AG09309 (cell line): ENCODE data around the gene BNC2.

Experiments used
- DNase-seq: peaks from one replicate; pipeline ENCODE4 v3.0.0-alpha.2; 2010; ENCODE audit warnings: low read depth
- H3K4me3 ChIP-seq: 2 replicates; pipeline ENCODE4 v1.5.1; 2011; ENCODE audit warnings: mild to moderate bottlenecking, low read depth, low read length, moderate library complexity; ENCODE audit not compliant: control insufficient read depth
- TF ChIP-seq, protein P1 (sequence below): IDR thresholded peaks from 2 replicates; pipeline ENCODE4 v1.5.1; 2011; ENCODE audit warnings: mild to moderate bottlenecking, low read depth, low read length, inconsistent platforms; ENCODE audit not compliant: insufficient read depth, control insufficient read depth; ENCODE audit errors: missing control alignments

Gene BNC2

DNA sequence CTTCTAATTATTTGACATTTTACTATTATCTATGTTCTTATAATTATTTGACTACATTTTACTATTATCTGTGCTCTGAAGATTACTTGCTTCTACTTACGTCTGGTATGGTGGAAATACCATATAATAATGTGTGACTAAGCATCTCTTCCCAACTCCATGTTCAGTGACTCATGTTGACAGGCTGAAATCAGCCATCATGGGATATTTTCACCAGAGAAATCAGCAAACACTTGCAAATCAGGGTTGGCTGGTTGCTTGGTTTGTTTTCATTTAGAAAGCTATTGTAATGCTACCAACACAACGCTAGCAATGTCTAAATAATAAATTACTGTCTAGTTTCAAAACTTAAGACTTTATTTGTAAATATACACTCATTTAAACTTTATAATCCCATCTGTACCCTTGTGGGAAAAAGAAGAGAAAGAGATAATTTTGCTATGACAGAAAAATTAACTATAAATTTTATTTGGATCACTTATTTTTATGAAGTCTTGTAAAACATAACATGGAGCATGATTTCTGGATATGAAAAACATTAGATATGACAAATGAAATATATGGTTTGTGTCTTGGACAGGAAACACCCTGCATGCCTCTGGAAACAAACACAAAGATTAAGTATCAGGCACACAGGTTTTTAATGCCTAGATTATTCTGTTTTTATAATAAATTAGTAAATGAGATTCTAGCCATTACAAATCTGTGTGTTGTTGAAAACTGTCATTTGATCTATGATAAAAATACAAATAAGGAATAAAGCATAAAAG is 337.6 kb downstream of the BNC2 start:
- peak; percentile 50 for DNase-seq
- no peak overlapping the region for H3K4me3 ChIP-seq
- TF ChIP-seq, protein P1, sequence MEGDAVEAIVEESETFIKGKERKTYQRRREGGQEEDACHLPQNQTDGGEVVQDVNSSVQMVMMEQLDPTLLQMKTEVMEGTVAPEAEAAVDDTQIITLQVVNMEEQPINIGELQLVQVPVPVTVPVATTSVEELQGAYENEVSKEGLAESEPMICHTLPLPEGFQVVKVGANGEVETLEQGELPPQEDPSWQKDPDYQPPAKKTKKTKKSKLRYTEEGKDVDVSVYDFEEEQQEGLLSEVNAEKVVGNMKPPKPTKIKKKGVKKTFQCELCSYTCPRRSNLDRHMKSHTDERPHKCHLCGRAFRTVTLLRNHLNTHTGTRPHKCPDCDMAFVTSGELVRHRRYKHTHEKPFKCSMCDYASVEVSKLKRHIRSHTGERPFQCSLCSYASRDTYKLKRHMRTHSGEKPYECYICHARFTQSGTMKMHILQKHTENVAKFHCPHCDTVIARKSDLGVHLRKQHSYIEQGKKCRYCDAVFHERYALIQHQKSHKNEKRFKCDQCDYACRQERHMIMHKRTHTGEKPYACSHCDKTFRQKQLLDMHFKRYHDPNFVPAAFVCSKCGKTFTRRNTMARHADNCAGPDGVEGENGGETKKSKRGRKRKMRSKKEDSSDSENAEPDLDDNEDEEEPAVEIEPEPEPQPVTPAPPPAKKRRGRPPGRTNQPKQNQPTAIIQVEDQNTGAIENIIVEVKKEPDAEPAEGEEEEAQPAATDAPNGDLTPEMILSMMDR: no peak

- TF ChIP-seq, protein P1: no peak
- DNase-seq: no peak
- no peak overlapping the region for H3K4me3 ChIP-seq
Observed at GRCh38 chr9:16532272-16532671, 338.2 kb downstream of the BNC2 start.

DNA sequence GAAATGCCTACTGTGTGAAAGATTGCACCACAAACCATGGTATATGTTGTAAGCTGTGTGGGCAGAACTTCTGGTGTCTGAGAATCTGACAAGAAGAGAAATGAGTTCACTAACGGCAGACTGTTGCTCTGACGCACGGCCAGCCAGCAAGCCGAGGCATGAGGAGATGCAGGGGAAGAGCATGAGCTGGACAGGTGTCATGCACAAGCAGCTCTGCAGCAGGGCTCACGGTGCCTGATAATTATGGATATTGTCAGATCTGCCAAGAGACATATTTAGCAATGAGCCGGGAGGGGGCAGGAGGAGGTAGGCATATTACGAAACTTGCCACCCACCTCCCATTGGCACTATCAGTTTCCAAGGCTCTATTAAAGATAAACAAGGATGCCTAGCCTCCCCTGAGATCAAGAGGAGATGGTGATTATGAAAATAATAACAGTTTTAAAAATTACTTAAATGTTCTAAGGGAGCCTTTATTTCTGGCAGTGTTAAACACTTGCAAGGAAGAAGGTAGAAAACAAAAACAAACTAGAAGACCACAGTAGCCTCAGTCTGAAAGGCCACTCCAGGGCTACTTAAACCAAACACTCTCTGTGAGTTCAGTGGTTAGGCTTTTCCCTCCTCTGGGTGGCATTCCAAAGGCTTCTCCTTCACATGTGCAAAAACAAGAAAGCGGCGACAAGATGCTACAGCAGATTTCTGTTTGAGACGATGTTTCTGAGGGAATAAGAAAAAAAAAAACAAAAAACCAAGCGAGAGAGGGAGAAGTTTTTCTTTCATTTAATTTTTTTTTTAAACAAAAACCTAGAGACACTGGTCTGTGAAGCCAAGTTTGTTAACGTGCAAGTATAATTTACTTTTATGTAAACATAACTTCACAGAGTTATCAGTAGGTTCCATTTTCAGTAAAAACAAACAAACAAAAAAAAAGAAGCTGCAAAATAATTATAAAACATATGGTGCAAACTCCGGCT is 339.5 kb downstream of the BNC2 start:
- H3K4me3 ChIP-seq: no peak overlapping the region
- TF ChIP-seq, protein P1: no peak
- no peak for DNase-seq

DNA sequence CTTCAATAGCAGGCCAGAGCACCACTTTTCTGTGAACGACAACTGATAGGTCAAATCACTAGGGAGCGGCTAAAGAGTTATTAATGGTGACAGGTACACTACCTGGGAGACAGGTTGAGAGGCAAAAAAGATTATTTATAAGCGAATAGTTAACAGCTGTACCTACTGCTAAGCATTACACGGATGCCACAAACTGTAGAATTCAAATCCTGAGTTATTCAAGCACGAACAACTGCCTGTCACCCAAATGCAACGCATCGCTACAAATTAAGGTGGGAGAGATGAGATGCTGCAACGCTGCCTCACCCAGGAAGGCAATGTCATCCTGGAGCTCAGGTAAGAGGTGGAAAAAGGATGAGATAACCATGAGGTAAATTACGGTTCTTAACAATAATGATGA is 342.9 kb downstream of the BNC2 start:
- no peak overlapping the region for H3K4me3 ChIP-seq
- TF ChIP-seq, protein P1: no peak
- DNase-seq: no peak

DNA sequence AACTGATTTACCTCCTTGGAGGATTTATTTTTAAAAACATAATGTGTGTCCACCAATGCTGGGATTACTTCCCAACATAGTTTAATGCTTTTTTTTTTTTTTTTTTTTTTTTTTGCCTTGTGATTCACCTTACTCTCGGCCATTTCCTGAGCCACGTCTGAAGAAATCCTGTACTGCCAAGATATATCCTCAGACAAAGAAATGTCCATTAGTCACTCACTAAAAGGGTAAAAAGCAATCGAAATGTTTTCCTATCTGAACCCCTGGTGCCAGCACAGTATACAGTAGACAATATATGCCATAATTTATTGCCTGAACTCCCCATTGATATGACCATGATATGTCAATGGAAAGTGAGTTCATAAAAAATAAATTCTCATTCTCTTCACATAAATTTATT is 344.1 kb downstream of the BNC2 start:
- H3K4me3 ChIP-seq: no peak overlapping the region
- DNase-seq: no peak
- TF ChIP-seq, protein P1: no peak

- TF ChIP-seq, protein P1: no peak
Observed at GRCh38 chr9:16524823-16525222, 345.6 kb downstream of the BNC2 start.

More at GRCh38 chr9:16524823-16525222, 345.6 kb downstream of the BNC2 start:
- no peak overlapping the region for H3K4me3 ChIP-seq
- no peak for DNase-seq
